Spinal cord (tissue), 10 donors: ENCODE results near the gene MED1. TPM values are rescaled to one million over a fixed set of nuclear protein-coding genes. Genes with fewer than 3 reads are reported as not detected.
A peak's percentile ranks its signal among the peaks of the same experiment; 100 is the strongest.
"Not testable (repeated sequence)": the region's sequence is repeated elsewhere in the genome, so short reads cannot be mapped to it uniquely, and the experiment has no call there.

ENCODE experiments used
- DNase-seq, 6 donors: peaks; one replicate each; pipeline versions ENCODE4 v3.0.0 to v3.0.0-alpha.2; 2013 to 2015; ENCODE audit warnings: low spot score in 6 of 6, low read depth in 4 of 6
- H3K27ac ChIP-seq: one replicate; pipeline ENCODE4 v1.5.1; 2013; ENCODE audit warnings: low read depth, low read length, control low read depth
- H3K27me3 ChIP-seq: one replicate; pipeline ENCODE4 v1.6.1; 2013; ENCODE audit warnings: low read length; ENCODE audit not compliant: control insufficient read depth, insufficient read depth
- H3K36me3 ChIP-seq: one replicate; pipeline ENCODE4 v1.6.1; 2013; ENCODE audit warnings: low read length; ENCODE audit not compliant: control insufficient read depth, insufficient read depth
- H3K4me1 ChIP-seq: one replicate; pipeline ENCODE4 v1.6.1; 2013; ENCODE audit warnings: low read length; ENCODE audit not compliant: control insufficient read depth, insufficient read depth
- H3K4me3 ChIP-seq: one replicate; pipeline ENCODE4 v1.5.1; 2013; ENCODE audit warnings: low read depth, low read length, control low read depth
- H3K9me3 ChIP-seq: one replicate; pipeline ENCODE4 v1.6.1; 2013; ENCODE audit warnings: low read length; ENCODE audit not compliant: control insufficient read depth, insufficient read depth
- WGBS: methylation state at CpG from one replicate; pipeline ENCODE4 v1.1.5; 2013; ENCODE audit warnings: missing lambda C conversion rate; ENCODE audit not compliant: insufficient coverage; 5-methylcytosine and 5-hydroxymethylcytosine counted together
- long read RNA-seq, 4 donors: transcript quantifications; one replicate each; lab custom pipeline, GENCODE V29; 2026
- polyA plus RNA-seq, 2 donors: library from polyadenylated mRNA; unstranded; fragments of 120-200 nt; gene quantifications; one replicate each; pipeline ENCODE4 v1.2.1, GENCODE V29; 2013; ENCODE audit not compliant: insufficient read length in 2 of 2
- total RNA-seq, 2 donors: library from RNA; depleted of rRNA in 1 of 2; stranded (reverse); fragments of 120-200 nt in 1 of 2; fragments of >200 nt in 1 of 2; gene quantifications; one replicate each; pipeline versions ENCODE4 v1.2.3 to v1.2.4, GENCODE V29; 2013 to 2014
- donor health status: healthy.

The MED1 gene, protein sequence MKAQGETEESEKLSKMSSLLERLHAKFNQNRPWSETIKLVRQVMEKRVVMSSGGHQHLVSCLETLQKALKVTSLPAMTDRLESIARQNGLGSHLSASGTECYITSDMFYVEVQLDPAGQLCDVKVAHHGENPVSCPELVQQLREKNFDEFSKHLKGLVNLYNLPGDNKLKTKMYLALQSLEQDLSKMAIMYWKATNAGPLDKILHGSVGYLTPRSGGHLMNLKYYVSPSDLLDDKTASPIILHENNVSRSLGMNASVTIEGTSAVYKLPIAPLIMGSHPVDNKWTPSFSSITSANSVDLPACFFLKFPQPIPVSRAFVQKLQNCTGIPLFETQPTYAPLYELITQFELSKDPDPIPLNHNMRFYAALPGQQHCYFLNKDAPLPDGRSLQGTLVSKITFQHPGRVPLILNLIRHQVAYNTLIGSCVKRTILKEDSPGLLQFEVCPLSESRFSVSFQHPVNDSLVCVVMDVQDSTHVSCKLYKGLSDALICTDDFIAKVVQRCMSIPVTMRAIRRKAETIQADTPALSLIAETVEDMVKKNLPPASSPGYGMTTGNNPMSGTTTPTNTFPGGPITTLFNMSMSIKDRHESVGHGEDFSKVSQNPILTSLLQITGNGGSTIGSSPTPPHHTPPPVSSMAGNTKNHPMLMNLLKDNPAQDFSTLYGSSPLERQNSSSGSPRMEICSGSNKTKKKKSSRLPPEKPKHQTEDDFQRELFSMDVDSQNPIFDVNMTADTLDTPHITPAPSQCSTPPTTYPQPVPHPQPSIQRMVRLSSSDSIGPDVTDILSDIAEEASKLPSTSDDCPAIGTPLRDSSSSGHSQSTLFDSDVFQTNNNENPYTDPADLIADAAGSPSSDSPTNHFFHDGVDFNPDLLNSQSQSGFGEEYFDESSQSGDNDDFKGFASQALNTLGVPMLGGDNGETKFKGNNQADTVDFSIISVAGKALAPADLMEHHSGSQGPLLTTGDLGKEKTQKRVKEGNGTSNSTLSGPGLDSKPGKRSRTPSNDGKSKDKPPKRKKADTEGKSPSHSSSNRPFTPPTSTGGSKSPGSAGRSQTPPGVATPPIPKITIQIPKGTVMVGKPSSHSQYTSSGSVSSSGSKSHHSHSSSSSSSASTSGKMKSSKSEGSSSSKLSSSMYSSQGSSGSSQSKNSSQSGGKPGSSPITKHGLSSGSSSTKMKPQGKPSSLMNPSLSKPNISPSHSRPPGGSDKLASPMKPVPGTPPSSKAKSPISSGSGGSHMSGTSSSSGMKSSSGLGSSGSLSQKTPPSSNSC (N-terminal part only)
- total RNA-seq (10 to 100 TPM; 29.0 to 29.7 TPM), polyA plus RNA-seq (10 to 100 TPM; 30.1 to 36.5 TPM)
- long read RNA-seq, donor 1, full-length matches to known transcripts = 1 of 1 reads
- long read RNA-seq, donor 1, partial matches to known transcripts = 0 of 1 reads
- long read RNA-seq, donor 1, other reads (novel, unspliced or antisense) = 0 of 1 reads
- long read RNA-seq, donor 2, full-length matches to known transcripts = 1 of 1 reads
- long read RNA-seq, donor 2, partial matches to known transcripts = 0 of 1 reads
- long read RNA-seq, donor 2, other reads (novel, unspliced or antisense) = 0 of 1 reads
- long read RNA-seq, donor 3, full-length matches to known transcripts = 2 of 2 reads
- long read RNA-seq, donor 3, partial matches to known transcripts = 0 of 2 reads
- long read RNA-seq, donor 3, other reads (novel, unspliced or antisense) = 0 of 2 reads
- long read RNA-seq, donor 4, full-length matches to known transcripts = 1 of 22 reads
- long read RNA-seq, donor 4, partial matches to known transcripts = 21 of 22 reads
- long read RNA-seq, donor 4, other reads (novel, unspliced or antisense) = 0 of 22 reads

DNA sequence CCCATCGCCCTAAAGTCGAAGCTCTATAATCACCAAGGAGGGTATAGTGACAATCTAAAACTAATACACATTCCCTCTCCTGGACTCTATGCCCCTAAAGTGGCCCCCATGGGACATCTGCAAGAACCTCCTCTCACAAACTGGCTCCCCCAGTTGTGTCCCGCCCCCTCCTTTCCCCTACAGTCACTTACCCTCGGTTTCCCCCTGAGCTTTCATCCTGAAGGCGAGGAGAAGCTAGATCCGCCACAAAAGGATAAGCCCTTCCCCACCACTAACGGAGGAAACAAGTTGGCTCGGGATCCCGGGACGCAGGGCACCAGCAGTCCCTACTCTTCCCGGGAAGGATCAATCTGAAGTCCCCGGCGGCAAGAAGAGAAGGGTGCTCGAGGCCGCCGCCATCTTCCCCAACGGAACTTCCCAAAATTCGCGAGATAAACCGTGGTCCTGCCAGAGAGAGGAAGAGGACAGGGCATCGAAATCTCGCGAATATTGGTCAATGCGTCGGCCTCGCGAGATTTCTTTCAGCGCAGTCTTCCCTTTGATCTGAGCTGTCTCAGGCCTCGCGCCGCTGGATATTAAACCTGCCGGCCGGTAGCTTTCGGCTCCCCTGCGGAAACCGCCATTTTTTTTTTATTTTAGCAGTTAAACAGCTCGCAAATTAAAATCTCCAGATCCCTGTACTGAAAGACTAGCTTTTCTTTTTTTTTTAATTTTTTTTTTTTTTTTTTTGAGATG, at the start of gene MED1:
Gene MED1, minus strand, starts transcription at position 417 of the 735 bp plus-strand sequence. Its CDS starts 201 bp downstream, at position 216.
- peak within 1 kb of the TSS; percentile 74 for H3K27ac ChIP-seq
- 0% methylated on average over 31 of the region's 37 CpGs for WGBS
- H3K27me3 ChIP-seq = no peaks in the 10 kb centered on the region
- peaks cover 13% of the 10 kb centered on the region for H3K36me3 ChIP-seq
- DNase-seq = peak; percentile 92 to 99 (median 98)
- no peaks in the 10 kb centered on the region for H3K9me3 ChIP-seq
- peak within 1 kb of the TSS; percentile 77 for H3K4me3 ChIP-seq
- H3K4me1 ChIP-seq = peaks cover 11% of the 10 kb centered on the region

DNA sequence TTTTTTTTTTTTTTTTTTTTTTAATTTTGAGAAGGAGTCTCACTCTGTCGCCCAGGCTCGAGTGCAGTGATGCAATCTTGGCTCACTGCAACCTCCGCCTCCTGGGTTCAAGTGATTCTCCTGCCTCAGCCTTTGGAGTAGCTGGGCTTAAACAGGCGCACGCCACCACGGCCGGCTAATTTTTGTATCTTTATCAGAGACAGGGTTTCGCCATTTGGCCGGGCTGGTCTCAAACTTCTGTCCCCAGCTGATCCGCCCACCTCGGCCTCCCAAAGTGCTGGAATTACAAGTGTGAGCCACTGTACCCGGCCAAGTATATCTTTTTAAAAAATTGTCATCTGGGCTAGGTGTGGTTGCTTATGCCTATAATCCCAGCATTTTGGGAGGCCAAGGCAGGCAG, 45.9 kb upstream of the MED1 start:
- WGBS = 96% methylated on average over 9 of the region's 12 CpGs
- H3K36me3 ChIP-seq = peaks cover 87% of the 10 kb centered on the region
- not testable (repeated sequence) for H3K27ac ChIP-seq

DNA sequence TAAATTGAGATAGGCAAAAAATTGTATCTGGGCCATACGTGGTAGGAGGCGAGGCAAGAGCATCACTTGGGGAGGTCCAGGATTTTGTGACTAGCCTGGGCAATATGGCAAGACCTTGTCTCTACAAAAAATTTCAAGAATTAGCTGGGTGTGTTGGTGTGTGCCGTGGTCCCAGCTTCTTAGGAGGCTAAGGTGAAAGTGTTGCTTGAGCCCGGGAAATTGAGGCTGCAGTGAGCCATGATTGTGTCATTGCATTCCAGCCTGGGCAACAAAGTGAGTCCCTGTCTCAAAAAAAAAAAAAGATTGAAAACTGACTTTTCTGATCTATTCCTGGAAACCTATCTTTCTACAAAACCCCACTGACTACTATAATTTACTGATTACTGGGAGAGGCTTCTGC, 36.9 kb upstream of the MED1 start:
- no peak overlapping the region for H3K4me3 ChIP-seq
- peaks cover 35% of the 10 kb centered on the region for H3K36me3 ChIP-seq
- H3K27me3 ChIP-seq = no peaks in the 10 kb centered on the region
- WGBS = 95% methylated on average over 4 of the region's 4 CpGs
- no peaks in the 10 kb centered on the region for H3K9me3 ChIP-seq
- H3K27ac ChIP-seq = no peak overlapping the region
- DNase-seq = no peak
- H3K4me1 ChIP-seq = no peaks in the 10 kb centered on the region

More for the DNA sequence above, 45.9 kb upstream of the MED1 start:
- H3K9me3 ChIP-seq, H3K4me3 ChIP-seq, DNase-seq, H3K27me3 ChIP-seq, H3K4me1 ChIP-seq: not testable (repeated sequence)

DNA sequence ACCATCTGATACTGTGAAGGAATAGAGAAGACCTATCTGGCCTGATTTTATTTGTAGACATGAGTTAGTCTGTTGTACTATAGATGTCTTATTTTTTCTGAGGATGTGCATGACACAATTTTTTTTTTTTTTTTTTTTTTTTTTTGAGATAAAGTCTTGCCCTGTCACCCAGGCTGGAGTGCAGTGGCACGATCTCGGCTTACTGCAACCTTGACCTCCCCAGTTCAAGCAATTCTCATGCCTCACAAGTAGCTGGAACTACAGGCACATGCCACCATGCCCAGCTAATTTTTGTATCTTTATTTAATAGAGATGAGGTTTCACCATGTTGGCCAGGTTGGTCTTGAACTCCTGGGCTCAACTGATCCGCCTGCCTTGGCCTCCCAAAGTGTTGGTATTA, 36.4 kb upstream of the MED1 start:
- WGBS = 100% methylated on average over 2 of the region's 3 CpGs
- H3K27ac ChIP-seq, H3K4me3 ChIP-seq: not testable (repeated sequence)

DNA sequence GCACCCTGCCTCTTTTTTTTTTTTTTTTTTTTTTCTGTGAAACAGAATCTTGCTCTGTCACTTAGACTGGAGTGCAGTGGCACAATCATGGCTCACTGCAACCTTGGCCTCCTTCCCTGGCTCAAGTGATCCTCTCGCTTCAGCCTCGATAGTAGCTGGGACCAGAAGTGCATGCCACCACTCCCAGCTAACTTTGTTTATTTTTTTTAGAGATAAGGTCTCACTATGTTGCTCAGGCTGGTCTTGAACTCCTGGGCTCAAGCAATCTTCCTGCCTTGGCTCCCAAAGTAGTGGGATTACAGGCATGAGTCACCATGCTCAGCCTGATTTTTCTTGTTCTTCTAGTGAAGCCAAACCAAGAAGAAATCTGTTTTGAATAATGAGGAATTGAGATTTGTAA, 35.2 kb upstream of the MED1 start:
- H3K9me3 ChIP-seq = no peaks in the 10 kb centered on the region
- no peak for DNase-seq
- no peak overlapping the region for H3K27ac ChIP-seq
- H3K4me1 ChIP-seq = no peaks in the 10 kb centered on the region
- no peaks in the 10 kb centered on the region for H3K27me3 ChIP-seq
- peaks cover 33% of the 10 kb centered on the region for H3K36me3 ChIP-seq
- WGBS = no CpG with 5 or more reads among the region's 2 CpGs
- H3K4me3 ChIP-seq = no peak overlapping the region

More for the DNA sequence above, 36.4 kb upstream of the MED1 start:
- not testable (repeated sequence) for H3K27me3 ChIP-seq, DNase-seq, H3K9me3 ChIP-seq, H3K4me1 ChIP-seq
- peaks cover 34% of the 10 kb centered on the region for H3K36me3 ChIP-seq

DNA sequence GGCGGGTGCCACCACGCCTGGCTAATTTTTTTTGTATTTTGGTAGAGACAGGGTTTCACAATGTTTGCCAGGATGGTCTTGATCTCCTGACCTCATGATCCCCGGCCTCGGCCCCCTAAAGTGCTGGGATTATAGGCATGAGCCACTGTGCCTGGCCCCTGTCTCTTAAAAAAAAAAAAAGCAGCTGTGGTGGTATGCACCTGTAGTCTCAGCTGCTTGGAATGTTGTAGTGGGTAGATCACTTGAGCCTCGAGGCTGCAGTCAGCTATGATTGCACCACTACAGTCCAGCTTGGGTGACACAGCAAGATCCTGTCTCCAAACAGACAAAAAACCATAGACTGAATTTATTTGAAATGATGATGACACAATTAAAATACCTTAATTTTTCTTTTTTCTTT, 34.5 kb upstream of the MED1 start:
- no peaks in the 10 kb centered on the region for H3K9me3 ChIP-seq
- H3K27me3 ChIP-seq = no peaks in the 10 kb centered on the region
- no peak overlapping the region for H3K27ac ChIP-seq
- no peak for DNase-seq
- peaks cover 33% of the 10 kb centered on the region for H3K36me3 ChIP-seq
- no peaks in the 10 kb centered on the region for H3K4me1 ChIP-seq
- H3K4me3 ChIP-seq = no peak overlapping the region
- 100% methylated on average over 4 of the region's 5 CpGs for WGBS

DNA sequence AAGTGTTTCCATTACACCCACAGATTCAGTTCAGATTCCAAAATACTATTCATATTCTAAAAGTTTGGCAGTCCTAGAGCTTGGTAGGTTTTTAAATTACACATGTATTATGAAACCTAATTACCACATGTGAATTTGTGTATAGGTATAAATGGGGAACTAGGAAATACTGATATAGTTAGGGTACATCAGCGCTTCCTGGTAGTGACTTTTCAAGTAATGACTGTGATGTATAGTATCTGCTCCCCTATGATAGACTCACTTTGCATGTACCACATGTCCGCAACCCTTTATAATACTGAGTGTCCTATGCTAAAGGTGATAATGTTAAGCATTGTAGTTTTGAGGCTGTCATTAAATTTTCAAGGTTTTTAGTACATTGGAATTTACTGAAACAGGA, 33.1 kb upstream of the MED1 start:
- WGBS = no CpG with 5 or more reads among the region's 2 CpGs
- no peak for DNase-seq
- H3K27me3 ChIP-seq = no peaks in the 10 kb centered on the region

DNA sequence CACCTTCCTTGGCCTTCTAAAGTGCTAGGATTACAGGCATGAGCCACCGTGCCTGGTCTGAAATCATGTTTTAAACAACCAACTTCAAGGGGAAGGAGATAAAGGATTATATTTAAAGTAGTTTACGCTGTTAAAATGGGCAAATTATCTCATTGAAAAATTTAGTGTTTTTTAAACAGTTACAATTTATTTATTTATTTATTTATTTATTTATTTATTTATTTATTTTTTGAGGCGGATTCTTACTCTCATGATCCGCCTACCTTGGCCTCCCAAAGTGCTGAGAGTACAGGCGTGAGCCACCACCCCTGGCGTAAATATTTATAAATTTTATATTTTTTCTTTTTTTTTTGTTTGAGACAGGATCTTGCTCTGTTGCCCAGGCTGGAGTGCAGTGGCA, 32.4 kb upstream of the MED1 start:
- no CpG with 5 or more reads among the region's 6 CpGs for WGBS
- Histone ChIP-seq H3K4me1 (no peaks in the 10 kb centered on the region), H3K4me3 (no peak overlapping the region), H3K27ac (no peak overlapping the region), H3K27me3 (no peaks in the 10 kb centered on the region), H3K36me3 (peaks cover 36% of the 10 kb centered on the region), H3K9me3 (no peaks in the 10 kb centered on the region)
- DNase-seq = no peak

More for the DNA sequence above, 33.1 kb upstream of the MED1 start:
- Histone ChIP-seq H3K27ac (no peak overlapping the region), H3K4me1 (no peaks in the 10 kb centered on the region), H3K36me3 (peaks cover 39% of the 10 kb centered on the region), H3K9me3 (no peaks in the 10 kb centered on the region), H3K4me3 (no peak overlapping the region)
